Measurements from ENCODE around the gene SLC7A6OS.

GRCh38 chr16:68300734-68301459 is 9.8 kb downstream of the SLC7A6OS start:
- TF ChIP-seq EZH2 (IDR thresholded peaks at IDR 0.05; ENCODE audit: insufficient read depth, poor library complexity, severe bottlenecking) (no peak), EZH2phosphoT487 (IDR thresholded peaks at IDR 0.05; ENCODE audit: insufficient read depth, low read depth) (no peak)
